ENCODE measurements around the gene NUAK1. TPM values are rescaled to one million over a fixed set of nuclear protein-coding genes. Genes with fewer than 3 reads are reported as not detected.

NUAK1 gene
- total RNA-seq, 1 experiment from 2014 or later = 5.4 TPM

Other genes with a start within 250 kb of the NUAK1 start
- gene CKAP4, start 109.1 kb upstream of the NUAK1 start, total RNA-seq (2014; rRNA removed; shearing (Covaris generic); ENCODE audit: low replicate concordance) = 39.1 and 55.8 TPM in 2 replicates
- 6.8 and 7.9 TPM in 2 replicates for gene TCP11L2, start 163.8 kb upstream of the NUAK1 start, total RNA-seq (2014; rRNA removed; shearing (Covaris generic); ENCODE audit: low replicate concordance)
- 0.17 and 0.78 TPM in 2 replicates for gene POLR3B, start 218.8 kb upstream of the NUAK1 start, total RNA-seq (2014; rRNA removed; shearing (Covaris generic); ENCODE audit: low replicate concordance)

Data from Caki2 (cell line).